Measurements from ENCODE around the gene PHYHIPL.
"Not testable (repeated sequence)": the region's sequence is repeated elsewhere in the genome, so short reads cannot be mapped to it uniquely, and the experiment has no call there.

The PHYHIPL gene

GRCh38 chr10:59237775-59238174 is 61.3 kb downstream of the PHYHIPL start:
- no peak for DNase-seq
- Histone ChIP-seq H3K4me1 (ENCODE audit: control insufficient read depth, low read depth, low read length) (no peaks in the 10 kb centered on the region), H3K27me3 (ENCODE audit: insufficient read depth, low read length, poor library complexity) (no peaks in the 10 kb centered on the region), H3K9ac (ENCODE audit: low read length) (no peak overlapping the region), H3K23ac (ENCODE audit: low read length) (no peak overlapping the region), H3K36me3 (ENCODE audit: control insufficient read depth, insufficient read depth, low read length) (no peaks in the 10 kb centered on the region), H3K79me1 (ENCODE audit: low read length) (no peaks in the 10 kb centered on the region), H3K18ac (ENCODE audit: low read length) (no peak overlapping the region), H2BK5ac (ENCODE audit: low read length) (no peak overlapping the region), H3K4ac (ENCODE audit: low read depth, low read length) (no peak overlapping the region), H4K5ac (ENCODE audit: low read length) (no peak overlapping the region), H2BK15ac (replicated peaks; ENCODE audit: low read depth) (no peak overlapping the region), H4K8ac (ENCODE audit: low read depth, low read length) (no peak overlapping the region), H2AK5ac (ENCODE audit: low read length) (no peak overlapping the region), H3K4me2 (ENCODE audit: low read length) (no peak overlapping the region), H3K79me2 (ENCODE audit: control insufficient read depth, insufficient read depth, low read length) (no peaks in the 10 kb centered on the region), H3K56ac (ENCODE audit: low read length) (no peak overlapping the region), H3K27ac (ENCODE audit: low read depth, low read length) (no peak overlapping the region), H2BK120ac (ENCODE audit: low read depth, low read length) (no peak overlapping the region), H3K4me3 (ENCODE audit: low read length) (no peak overlapping the region)

- H2AK5ac ChIP-seq (ENCODE audit: low read length); H3K4ac ChIP-seq (ENCODE audit: low read depth, low read length); H2BK15ac ChIP-seq (replicated peaks; ENCODE audit: low read depth); H2BK120ac ChIP-seq (ENCODE audit: low read depth, low read length); H3K36me3 ChIP-seq (ENCODE audit: control insufficient read depth, insufficient read depth, low read length); H3K4me2 ChIP-seq (ENCODE audit: low read length); H2BK5ac ChIP-seq (ENCODE audit: low read length); H3K27me3 ChIP-seq (ENCODE audit: insufficient read depth, low read length, poor library complexity); DNase-seq; H3K56ac ChIP-seq (ENCODE audit: low read length); H4K5ac ChIP-seq (ENCODE audit: low read length); H3K27ac ChIP-seq (ENCODE audit: low read depth, low read length); H3K79me1 ChIP-seq (ENCODE audit: low read length); H3K9ac ChIP-seq (ENCODE audit: low read length); H4K8ac ChIP-seq (ENCODE audit: low read depth, low read length); H3K79me2 ChIP-seq (ENCODE audit: control insufficient read depth, insufficient read depth, low read length); H3K18ac ChIP-seq (ENCODE audit: low read length); H3K4me3 ChIP-seq (ENCODE audit: low read length); H3K23ac ChIP-seq (ENCODE audit: low read length); H3K4me1 ChIP-seq (ENCODE audit: control insufficient read depth, low read depth, low read length): not testable (repeated sequence)
- WGBS (ENCODE audit: extremely low coverage, insufficient coverage, low lambda C conversion rate) = no CpG with 5 or more reads among the region's 2 CpGs
Measured at GRCh38 chr10:59239108-59239507, 62.7 kb downstream of the PHYHIPL start.

GRCh38 chr10:59240582-59241183 is 64.2 kb downstream of the PHYHIPL start:
- no peak overlapping the region for H4K5ac ChIP-seq (ENCODE audit: low read length)
- no peak overlapping the region for H2BK5ac ChIP-seq (ENCODE audit: low read length)
- H3K27me3 ChIP-seq (ENCODE audit: insufficient read depth, low read length, poor library complexity) = no peaks in the 10 kb centered on the region
- no peaks in the 10 kb centered on the region for H3K79me1 ChIP-seq (ENCODE audit: low read length)
- H2BK15ac ChIP-seq (replicated peaks; ENCODE audit: low read depth) = no peak overlapping the region
- no peak overlapping the region for H3K4ac ChIP-seq (ENCODE audit: low read depth, low read length)
- no peak overlapping the region for H3K4me2 ChIP-seq (ENCODE audit: low read length)
- no peak overlapping the region for H3K27ac ChIP-seq (ENCODE audit: low read depth, low read length)
- H3K56ac ChIP-seq (ENCODE audit: low read length) = no peak overlapping the region
- no peak overlapping the region for H2AK5ac ChIP-seq (ENCODE audit: low read length)
- no CpG with 5 or more reads among the region's 2 CpGs for WGBS (ENCODE audit: extremely low coverage, insufficient coverage, low lambda C conversion rate)
- DNase-seq = peak; percentile 40
- no peak overlapping the region for H3K23ac ChIP-seq (ENCODE audit: low read length)
- H2BK120ac ChIP-seq (ENCODE audit: low read depth, low read length) = no peak overlapping the region
- H3K36me3 ChIP-seq (ENCODE audit: control insufficient read depth, insufficient read depth, low read length) = no peaks in the 10 kb centered on the region
- no peaks in the 10 kb centered on the region for H3K79me2 ChIP-seq (ENCODE audit: control insufficient read depth, insufficient read depth, low read length)
- H4K8ac ChIP-seq (ENCODE audit: low read depth, low read length) = no peak overlapping the region
- no peak overlapping the region for H3K4me3 ChIP-seq (ENCODE audit: low read length)
- H3K18ac ChIP-seq (ENCODE audit: low read length) = no peak overlapping the region
- no peaks in the 10 kb centered on the region for H3K4me1 ChIP-seq (ENCODE audit: control insufficient read depth, low read depth, low read length)
- no peak overlapping the region for H3K9ac ChIP-seq (ENCODE audit: low read length)

- no peak overlapping the region for H3K4me3 ChIP-seq (ENCODE audit: low read length)
- H3K56ac ChIP-seq (ENCODE audit: low read length) = no peak overlapping the region
- H2BK5ac ChIP-seq (ENCODE audit: low read length) = no peak overlapping the region
- H3K9ac ChIP-seq (ENCODE audit: low read length) = no peak overlapping the region
- H3K27me3 ChIP-seq (ENCODE audit: insufficient read depth, low read length, poor library complexity) = no peaks in the 10 kb centered on the region
- no peak overlapping the region for H3K23ac ChIP-seq (ENCODE audit: low read length)
- H3K27ac ChIP-seq (ENCODE audit: low read depth, low read length) = no peak overlapping the region
- no peak overlapping the region for H3K4ac ChIP-seq (ENCODE audit: low read depth, low read length)
- no peak overlapping the region for H4K5ac ChIP-seq (ENCODE audit: low read length)
- H2AK5ac ChIP-seq (ENCODE audit: low read length) = no peak overlapping the region
- no peak for DNase-seq
- no peaks in the 10 kb centered on the region for H3K36me3 ChIP-seq (ENCODE audit: control insufficient read depth, insufficient read depth, low read length)
- H3K18ac ChIP-seq (ENCODE audit: low read length) = no peak overlapping the region
- no peak overlapping the region for H3K4me2 ChIP-seq (ENCODE audit: low read length)
- no peak overlapping the region for H4K8ac ChIP-seq (ENCODE audit: low read depth, low read length)
- H3K4me1 ChIP-seq (ENCODE audit: control insufficient read depth, low read depth, low read length) = no peaks in the 10 kb centered on the region
- no peaks in the 10 kb centered on the region for H3K79me2 ChIP-seq (ENCODE audit: control insufficient read depth, insufficient read depth, low read length)
- no CpG with 5 or more reads among the region's 1 CpG for WGBS (ENCODE audit: extremely low coverage, insufficient coverage, low lambda C conversion rate)
- no peaks in the 10 kb centered on the region for H3K79me1 ChIP-seq (ENCODE audit: low read length)
- H2BK120ac ChIP-seq (ENCODE audit: low read depth, low read length) = no peak overlapping the region
- H2BK15ac ChIP-seq (replicated peaks; ENCODE audit: low read depth) = no peak overlapping the region
Measured at GRCh38 chr10:59242057-59242456, 65.6 kb downstream of the PHYHIPL start.

- Histone ChIP-seq H3K36me3 (ENCODE audit: control insufficient read depth, insufficient read depth, low read length) (no peaks in the 10 kb centered on the region), H3K23ac (ENCODE audit: low read length) (no peak overlapping the region), H4K8ac (ENCODE audit: low read depth, low read length) (no peak overlapping the region), H3K18ac (ENCODE audit: low read length) (no peak overlapping the region), H3K4me3 (ENCODE audit: low read length) (no peak overlapping the region), H4K5ac (ENCODE audit: low read length) (no peak overlapping the region), H3K27me3 (ENCODE audit: insufficient read depth, low read length, poor library complexity) (no peaks in the 10 kb centered on the region), H2BK15ac (replicated peaks; ENCODE audit: low read depth) (no peak overlapping the region), H3K4me2 (ENCODE audit: low read length) (no peak overlapping the region), H3K79me2 (ENCODE audit: control insufficient read depth, insufficient read depth, low read length) (no peaks in the 10 kb centered on the region), H3K79me1 (ENCODE audit: low read length) (no peaks in the 10 kb centered on the region), H3K56ac (ENCODE audit: low read length) (no peak overlapping the region), H2AK5ac (ENCODE audit: low read length) (no peak overlapping the region), H3K4ac (ENCODE audit: low read depth, low read length) (no peak overlapping the region), H2BK5ac (ENCODE audit: low read length) (no peak overlapping the region), H3K4me1 (ENCODE audit: control insufficient read depth, low read depth, low read length) (no peaks in the 10 kb centered on the region), H3K27ac (ENCODE audit: low read depth, low read length) (no peak overlapping the region), H3K9ac (ENCODE audit: low read length) (no peak overlapping the region), H2BK120ac (ENCODE audit: low read depth, low read length) (no peak overlapping the region)
- no CpG with 5 or more reads among the region's 3 CpGs for WGBS (ENCODE audit: extremely low coverage, insufficient coverage, low lambda C conversion rate)
- DNase-seq = no peak
Measured at GRCh38 chr10:59242991-59243390, 66.5 kb downstream of the PHYHIPL start.

DNA sequence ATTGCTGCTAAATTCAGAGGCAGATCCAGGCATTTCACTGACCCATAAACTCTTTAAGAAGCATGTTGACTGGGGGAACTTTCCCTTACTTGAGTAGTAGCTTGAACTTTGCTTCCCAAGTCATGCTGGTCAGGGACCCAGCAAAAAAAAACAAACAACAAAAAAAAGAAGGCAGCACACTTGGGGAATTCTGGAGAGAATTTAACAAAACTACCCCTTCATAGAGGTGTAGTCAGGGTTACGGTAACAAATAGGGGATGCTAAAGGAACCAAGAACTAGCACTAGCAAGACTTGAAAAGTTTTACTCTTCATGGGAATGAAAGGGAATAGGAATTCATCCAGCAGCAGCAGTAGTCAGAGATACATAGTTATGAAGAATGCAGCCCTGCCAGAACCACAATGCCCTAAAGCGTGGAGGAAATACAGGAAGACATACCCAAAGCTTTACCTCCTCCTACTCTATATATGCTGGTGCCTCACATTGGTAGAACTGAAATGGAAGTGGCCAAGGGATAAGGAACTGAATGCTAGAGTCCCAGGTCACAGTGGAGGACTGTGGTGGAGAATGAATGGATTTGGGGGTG is 67.3 kb downstream of the PHYHIPL start:
- Histone ChIP-seq H3K4me3 (ENCODE audit: low read length) (no peak overlapping the region), H2BK5ac (ENCODE audit: low read length) (no peak overlapping the region), H4K8ac (ENCODE audit: low read depth, low read length) (no peak overlapping the region), H3K79me1 (ENCODE audit: low read length) (no peaks in the 10 kb centered on the region), H3K4ac (ENCODE audit: low read depth, low read length) (no peak overlapping the region), H3K18ac (ENCODE audit: low read length) (no peak overlapping the region), H3K27ac (ENCODE audit: low read depth, low read length) (no peak overlapping the region), H2BK15ac (replicated peaks; ENCODE audit: low read depth) (no peak overlapping the region), H3K4me2 (ENCODE audit: low read length) (no peak overlapping the region), H3K9ac (ENCODE audit: low read length) (no peak overlapping the region), H3K23ac (ENCODE audit: low read length) (no peak overlapping the region), H3K36me3 (ENCODE audit: control insufficient read depth, insufficient read depth, low read length) (no peaks in the 10 kb centered on the region), H3K79me2 (ENCODE audit: control insufficient read depth, insufficient read depth, low read length) (no peaks in the 10 kb centered on the region), H2BK120ac (ENCODE audit: low read depth, low read length) (no peak overlapping the region), H3K56ac (ENCODE audit: low read length) (no peak overlapping the region), H3K27me3 (ENCODE audit: insufficient read depth, low read length, poor library complexity) (no peaks in the 10 kb centered on the region), H4K5ac (ENCODE audit: low read length) (no peak overlapping the region), H3K4me1 (ENCODE audit: control insufficient read depth, low read depth, low read length) (no peaks in the 10 kb centered on the region), H2AK5ac (ENCODE audit: low read length) (no peak overlapping the region)
- no CpG with 5 or more reads among the region's 2 CpGs for WGBS (ENCODE audit: extremely low coverage, insufficient coverage, low lambda C conversion rate)
- DNase-seq = no peak

Measured in mesendoderm (in vitro differentiated cells).